Measurements from ENCODE around the gene CENPE. TPM values are rescaled to one million over a fixed set of nuclear protein-coding genes. Genes with fewer than 3 reads are reported as not detected.

CENPE gene
- total RNA-seq, 1 experiment from 2014 or later = 26.3 TPM

- DNase-seq (ENCODE audit: extremely low read depth, low read depth) = no peak
Measured at GRCh38 chr4:103085555-103086196, 112.5 kb downstream of the CENPE start.

- no peak for DNase-seq (ENCODE audit: extremely low read depth, low read depth)
Measured at GRCh38 chr4:103079621-103080020, 118.5 kb downstream of the CENPE start.

- peak; percentile 34 for DNase-seq (ENCODE audit: extremely low read depth, low read depth)
Measured at GRCh38 chr4:103076747-103077347, 121.3 kb downstream of the CENPE start, which contains the start of gene SLC9B2. Gene SLC9B2, minus strand, starts transcription at chr4:103076761. Its CDS starts 9,211 bp downstream, at chr4:103067550.

- no peak for DNase-seq (ENCODE audit: extremely low read depth, low read depth)
Measured at GRCh38 chr4:103075894-103076746, 122.0 kb downstream of the CENPE start.

GRCh38 chr4:103075435-103075893 is 122.7 kb downstream of the CENPE start:
- no peak for DNase-seq (ENCODE audit: extremely low read depth, low read depth)

GRCh38 chr4:103074744-103075434 is 123.3 kb downstream of the CENPE start:
- no peak for DNase-seq (ENCODE audit: extremely low read depth, low read depth)

GRCh38 chr4:103073792-103074438 is 124.2 kb downstream of the CENPE start:
- DNase-seq (ENCODE audit: extremely low read depth, low read depth) = no peak

GRCh38 chr4:103067841-103068547 is 130.1 kb downstream of the CENPE start:
- no peak for DNase-seq (ENCODE audit: extremely low read depth, low read depth)

- no peak for DNase-seq (ENCODE audit: extremely low read depth, low read depth)
Measured at GRCh38 chr4:103060453-103061148, 137.5 kb downstream of the CENPE start.

Other genes starting within 250 kb of the CENPE start
- 0.12 and 0.26 TPM in 2 replicates for gene SLC9B1, start 178.6 kb downstream of the CENPE start, total RNA-seq (2014; rRNA removed; shearing (Covaris generic))
- gene SLC9B2, start 121.6 kb downstream of the CENPE start, total RNA-seq (2014; rRNA removed; shearing (Covaris generic)) = 25.6 and 29.8 TPM in 2 replicates
- gene BDH2, start 98.5 kb downstream of the CENPE start, total RNA-seq (2014; rRNA removed; shearing (Covaris generic)) = 6.0 TPM in 2 replicates